IMR-90 (cell line): ENCODE results near the gene TTC8. TPM values are rescaled to one million over a fixed set of nuclear protein-coding genes. Genes with fewer than 3 reads are reported as not detected.
"Not testable (repeated sequence)": the region's sequence is repeated elsewhere in the genome, so short reads cannot be mapped to it uniquely, and the experiment has no call there.

ENCODE experiments used
- ATAC-seq: fragments of 200-7000 bp; cut with Tn5 transposase; 2 replicates; pipeline ENCODE4 v1.9.1; 2020; ENCODE audit warnings: low read depth, mild to moderate bottlenecking, moderate library complexity
- BruUV-seq: library from RNA; stranded (reverse); fragments of 400-500 nt; replicated peaks from 2 replicates; lab custom pipeline; 2021; lab: Mats Ljungman, UMichigan
- CTCF ChIA-PET: fragments of 300-600 bp; formaldehyde crosslinking; extraction: SDS; loops from one replicate; lab custom pipeline; 2021; ENCODE audit warnings: antibody characterized with exemption; lab: Yijun Ruan, JAX
- POLR2A ChIA-PET: fragments of 300-600 bp; sonication (Branson Sonifier 250); formaldehyde crosslinking; loops from one replicate; lab custom pipeline; 2022; ENCODE audit warnings: antibody characterized with exemption; ENCODE audit not compliant: unreplicated experiment; lab: Charles Lee
- DNase-seq: peaks from one replicate; pipeline ENCODE4 v3.0.0; 2013
- H2AFZ ChIP-seq: replicated peaks from 2 replicates; pipeline ENCODE3; 2013; ENCODE audit warnings: low read length, mild to moderate bottlenecking; ENCODE audit not compliant: poor library complexity
- H2AK5ac ChIP-seq: 2 replicates; pipeline ENCODE4 v1.6.1; 2013; ENCODE audit warnings: low read depth, low read length, inconsistent platforms
- H2AK9ac ChIP-seq: replicated peaks from 2 replicates; pipeline ENCODE3; 2013; ENCODE audit warnings: mild to moderate bottlenecking, low read depth, low read length, moderate library complexity; ENCODE audit not compliant: poor library complexity
- H2BK120ac ChIP-seq: 2 replicates; pipeline ENCODE4 v1.6.1; 2013; ENCODE audit warnings: low read depth, low read length, inconsistent platforms
- H2BK15ac ChIP-seq: 3 replicates; pipeline ENCODE4 v1.6.1; 2013; ENCODE audit warnings: low read depth, low read length, inconsistent platforms
- H2BK20ac ChIP-seq: 2 replicates; pipeline ENCODE4 v1.6.1; 2013; ENCODE audit warnings: low read depth, mild to moderate bottlenecking, inconsistent platforms, low read length, moderate library complexity
- H2BK5ac ChIP-seq: 2 replicates; pipeline ENCODE4 v1.6.1; 2013; ENCODE audit warnings: mild to moderate bottlenecking, low read depth, low read length, inconsistent platforms; ENCODE audit not compliant: poor library complexity, severe bottlenecking
- H3K14ac ChIP-seq: replicated peaks from 2 replicates; pipeline ENCODE4 v1.6.1; 2013; ENCODE audit warnings: low read depth, low read length, inconsistent platforms
- H3K18ac ChIP-seq: 2 replicates; pipeline ENCODE4 v1.6.1; 2013; ENCODE audit warnings: low read depth, low read length, control low read depth
- H3K23ac ChIP-seq: 2 replicates; pipeline ENCODE4 v1.6.1; 2013; ENCODE audit warnings: low read depth, low read length, inconsistent platforms
- H3K27ac ChIP-seq: 2 replicates; pipeline ENCODE4 v1.5.1; 2013; ENCODE audit warnings: mild to moderate bottlenecking, control low read depth, low read length; ENCODE audit not compliant: insufficient read depth
- H3K27me3 ChIP-seq: 2 replicates; pipeline ENCODE4 v1.6.1; 2013; ENCODE audit warnings: low read length; ENCODE audit not compliant: control insufficient read depth, insufficient read depth
- H3K36me3 ChIP-seq: 2 replicates; pipeline ENCODE4 v1.6.1; 2013; ENCODE audit warnings: low read length, mixed read lengths; ENCODE audit not compliant: control insufficient read depth, insufficient read depth
- H3K4ac ChIP-seq: 2 replicates; pipeline ENCODE4 v1.6.1; 2013; ENCODE audit warnings: low read depth, low read length, inconsistent platforms
- H3K4me1 ChIP-seq: 2 replicates; pipeline ENCODE4 v1.6.1; 2013; ENCODE audit warnings: low read length, mixed read lengths; ENCODE audit not compliant: control insufficient read depth, insufficient read depth
- H3K4me2 ChIP-seq: 2 replicates; pipeline ENCODE4 v1.6.1; 2013; ENCODE audit warnings: low read depth, mild to moderate bottlenecking, control low read depth, low read length, moderate library complexity
- H3K4me3 ChIP-seq: 2 replicates; pipeline ENCODE4 v1.5.1; 2013; ENCODE audit warnings: low read depth, mild to moderate bottlenecking, control low read depth, low read length, moderate library complexity; ENCODE audit not compliant: insufficient read depth
- H3K56ac ChIP-seq: 2 replicates; pipeline ENCODE4 v1.6.1; 2013; ENCODE audit warnings: low read length, inconsistent platforms; ENCODE audit not compliant: insufficient read depth; ENCODE audit errors: extremely low read depth
- H3K79me1 ChIP-seq, 2 experiments: 2 replicates each; pipeline ENCODE4 v1.6.1; 2013; ENCODE audit warnings: low read length in 2 of 2, inconsistent platforms in 1 of 2, low read depth in 1 of 2
- H3K9ac ChIP-seq: 2 replicates; pipeline ENCODE4 v1.6.1; 2013; ENCODE audit warnings: low read depth, low read length, control low read depth
- H3K9me1 ChIP-seq: 2 replicates; pipeline ENCODE4 v1.6.1; 2013; ENCODE audit warnings: low read length, inconsistent platforms; ENCODE audit not compliant: insufficient read depth
- H3K9me3 ChIP-seq: 2 replicates; pipeline ENCODE4 v1.6.1; 2013; ENCODE audit warnings: low read length; ENCODE audit not compliant: control insufficient read depth, insufficient read depth
- H4K20me1 ChIP-seq: 2 replicates; pipeline ENCODE4 v1.6.1; 2013; ENCODE audit warnings: low read length, inconsistent platforms; ENCODE audit not compliant: insufficient read depth
- H4K5ac ChIP-seq: 2 replicates; pipeline ENCODE4 v1.6.1; 2013; ENCODE audit warnings: mild to moderate bottlenecking, low read depth, low read length, control low read depth
- H4K8ac ChIP-seq, 2 experiments: 2 replicates each; pipeline ENCODE4 v1.6.1; 2013; ENCODE audit warnings: low read depth in 2 of 2, low read length in 2 of 2, control low read depth in 1 of 2, inconsistent platforms in 1 of 2
- H4K91ac ChIP-seq: 2 replicates; pipeline ENCODE4 v1.6.1; 2013; ENCODE audit warnings: low read depth, low read length, inconsistent platforms; ENCODE audit not compliant: insufficient read depth
- WGBS, 2 experiments: methylation state at CpG; one replicate each; pipeline versions ENCODE4 v1.1.5 to v1.1.7; 2013; ENCODE audit warnings: missing lambda C conversion rate in 2 of 2; ENCODE audit not compliant: insufficient read length in 1 of 2; ENCODE audit errors: extremely low coverage in 2 of 2; 5-methylcytosine and 5-hydroxymethylcytosine counted together
- dilution Hi-C: fragments of 300-500 bp; cut with HindIII; formaldehyde crosslinking; loops from one replicate; pipeline ENCODE4 v1.14.3; 2018; ENCODE audit warnings: low sequenced_read_pairs; ENCODE audit not compliant: unreplicated experiment
- in situ Hi-C: fragments of 300-500 bp; cut with MboI; formaldehyde crosslinking; loops from 3 replicates; pipeline ENCODE4 v1.14.3; 2019; ENCODE audit warnings: low sequenced_read_pairs, inconsistent platforms, mixed read lengths
- intact Hi-C: fragments of 100-400 bp; cut with micrococcal nuclease; formaldehyde crosslinking; loops from 2 replicates; pipeline ENCODE4 v1.10.0; 2022
- polyA plus RNA-seq, 3 experiments: library from polyadenylated mRNA; depleted of rRNA; stranded (reverse); fragments of >200 nt; gene quantifications; 2 replicates each; pipeline ENCODE4 v1.2.3, GENCODE V29; 2012; ENCODE audit warnings: low replicate concordance in 1 of 3
- total RNA-seq: library from RNA; depleted of rRNA; stranded (reverse); fragments of >200 nt; gene quantifications from 2 replicates; pipeline ENCODE4 v1.2.3, GENCODE V29; 2012

The TTC8 gene
- total and polyA plus RNA-seq, 2 of the 4 experiments (the other 2 are of a cell fraction): 48.9 to 84.2 TPM

DNA sequence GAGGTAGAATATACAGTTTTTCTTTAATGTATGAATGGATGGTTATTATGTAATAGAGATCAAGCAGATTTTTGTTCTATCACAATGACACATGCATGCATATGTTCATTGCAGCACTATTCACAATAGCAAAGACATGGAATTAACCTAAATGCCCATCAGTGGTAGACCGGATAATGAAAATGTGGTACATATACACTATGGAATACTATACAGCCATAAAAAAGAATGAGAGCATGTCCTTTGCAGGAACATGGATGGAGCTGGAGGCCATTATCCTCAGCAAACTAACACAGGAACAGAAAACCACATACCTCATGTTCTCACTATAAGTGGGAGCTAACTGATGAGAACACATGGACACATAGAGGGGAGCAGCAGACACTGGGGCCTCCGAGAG is 34.7 kb downstream of the TTC8 start:
- intact Hi-C loops, H2BK5ac ChIP-seq, H3K27ac ChIP-seq, H3K23ac ChIP-seq, H3K14ac ChIP-seq, H2AFZ ChIP-seq, H4K20me1 ChIP-seq, H3K9me1 ChIP-seq, H3K27me3 ChIP-seq, H3K4ac ChIP-seq, H4K91ac ChIP-seq, H4K8ac ChIP-seq, dilution Hi-C loops, BruUV-seq, H3K4me1 ChIP-seq, H3K4me3 ChIP-seq, H3K9ac ChIP-seq, H2AK9ac ChIP-seq, DNase-seq, H4K5ac ChIP-seq, H2BK20ac ChIP-seq, H3K18ac ChIP-seq, H2AK5ac ChIP-seq, H3K56ac ChIP-seq, in situ Hi-C loops, H2BK120ac ChIP-seq, H2BK15ac ChIP-seq, H3K9me3 ChIP-seq, ATAC-seq, CTCF ChIA-PET, H3K4me2 ChIP-seq: not testable (repeated sequence)
- POLR2A ChIA-PET: interaction anchor here (0.7 kb wide), 1 partner anchor 17 kb away, joined by 20 read pairs; no protein-coding TSS in a partner anchor
- no CpG with 5 or more reads among the region's 2 CpGs for WGBS, 2 experiments
- H3K79me1 ChIP-seq: peaks cover 0 to 23% of the 10 kb centered on the region in 2 experiments; a peak in 3 of 4 replicates
- H3K36me3 ChIP-seq: peaks cover 11% of the 10 kb centered on the region
